GM03348 (cell line): ENCODE results near the gene PTPRS.
A peak's percentile ranks its signal among the peaks of the same experiment; 100 is the strongest.

ENCODE experiments used
- DNase-seq: peaks from one replicate; pipeline ENCODE4 v3.0.0; 2012; ENCODE audit warnings: low spot score

PTPRS gene

GRCh38 chr19:5354403-5354802 lies 13.8 kb upstream of the PTPRS start:
- DNase-seq = no peak

DNA sequence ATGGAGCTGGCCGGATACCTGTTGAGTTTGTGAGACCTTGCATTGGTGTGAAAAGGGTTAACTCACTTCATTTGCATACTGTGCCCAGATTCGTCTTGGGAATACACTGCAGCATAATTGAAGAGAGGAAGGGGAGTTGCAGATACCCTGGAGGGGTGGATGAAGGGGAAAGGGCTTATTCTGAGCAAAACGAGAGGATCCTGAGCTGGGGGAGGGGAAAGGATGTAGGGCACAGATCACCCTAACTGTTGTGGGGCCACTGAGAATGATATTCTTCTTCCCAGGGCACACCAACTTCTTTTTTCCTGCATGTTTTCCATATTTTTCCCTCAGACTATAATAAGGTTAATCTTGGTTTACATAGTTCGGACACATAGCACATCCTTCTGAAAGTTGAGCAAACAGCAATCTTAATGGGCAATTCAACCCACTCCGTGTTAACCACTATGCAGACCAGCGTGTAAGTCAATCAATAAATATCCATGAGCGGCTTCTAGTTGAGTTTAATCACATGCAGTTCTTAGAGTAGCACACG lies 11.7 kb upstream of the PTPRS start:
- no peak for DNase-seq

DNA sequence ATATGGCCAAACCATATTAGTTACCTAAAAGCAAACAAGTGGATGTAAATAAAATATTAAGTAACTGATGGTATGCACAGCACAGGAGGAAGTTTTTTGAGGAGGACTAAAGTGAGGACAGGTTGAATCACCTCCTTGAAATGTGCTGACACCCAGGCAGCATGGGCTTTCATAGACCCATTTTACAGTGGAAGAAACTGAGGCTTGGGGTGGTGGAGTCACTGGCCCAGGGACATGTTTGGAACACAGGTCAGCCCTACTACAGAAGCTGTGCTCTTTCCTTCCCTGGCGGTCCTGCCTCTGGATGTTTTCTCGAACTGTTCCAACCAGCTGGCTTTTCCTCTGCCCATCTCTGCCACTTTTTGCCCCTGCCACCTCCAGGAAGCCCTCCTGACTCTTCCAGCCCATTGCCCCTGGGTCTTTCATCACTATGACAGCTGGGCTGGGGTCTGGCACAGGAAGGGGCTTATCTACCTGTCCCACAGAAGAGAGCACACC lies 11.2 kb upstream of the PTPRS start:
- no peak for DNase-seq

DNA sequence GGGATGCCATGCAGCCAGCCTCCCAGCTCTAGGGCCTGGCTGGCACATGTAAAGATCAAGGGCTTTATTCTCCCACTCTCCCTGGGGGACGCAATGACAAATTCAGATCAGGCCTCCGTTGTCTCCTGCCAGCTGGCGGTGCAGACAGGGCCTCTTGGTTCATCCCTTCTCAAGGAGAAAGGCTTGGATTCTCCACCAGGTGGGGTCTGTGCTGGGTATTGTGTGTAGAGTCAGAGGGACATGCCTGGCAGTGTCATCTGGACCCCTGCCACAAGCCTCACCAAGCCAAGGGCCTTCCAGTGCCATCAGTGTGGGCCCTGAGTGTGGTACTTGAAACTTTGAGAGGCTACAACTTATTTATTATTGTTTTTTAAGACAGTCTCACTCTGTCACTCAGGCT lies 8.4 kb upstream of the PTPRS start:
- DNase-seq = no peak

GRCh38 chr19:5345895-5346386 lies 5.3 kb upstream of the PTPRS start:
- DNase-seq = peak; percentile 32

DNA sequence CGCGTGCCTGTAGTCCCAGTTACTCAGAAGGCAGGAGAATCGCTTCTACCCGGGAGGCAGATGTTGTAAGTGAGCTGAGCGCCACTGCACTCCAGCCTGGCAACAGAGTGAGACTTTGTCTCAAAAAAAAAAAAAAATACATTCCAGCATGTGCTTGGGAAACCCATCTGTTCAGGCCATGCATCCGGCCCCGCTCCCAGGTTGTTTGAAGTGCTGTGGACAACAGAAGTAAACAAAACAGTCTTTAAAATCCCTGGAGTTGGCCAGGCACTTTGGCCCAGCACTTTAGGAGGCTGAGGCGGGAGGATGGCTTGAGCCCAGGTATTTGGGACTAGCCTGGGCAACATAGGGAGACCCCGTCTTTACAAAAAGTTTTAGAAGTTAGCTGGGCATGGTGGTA lies 3.2 kb upstream of the PTPRS start:
- DNase-seq = peak; percentile 41

DNA sequence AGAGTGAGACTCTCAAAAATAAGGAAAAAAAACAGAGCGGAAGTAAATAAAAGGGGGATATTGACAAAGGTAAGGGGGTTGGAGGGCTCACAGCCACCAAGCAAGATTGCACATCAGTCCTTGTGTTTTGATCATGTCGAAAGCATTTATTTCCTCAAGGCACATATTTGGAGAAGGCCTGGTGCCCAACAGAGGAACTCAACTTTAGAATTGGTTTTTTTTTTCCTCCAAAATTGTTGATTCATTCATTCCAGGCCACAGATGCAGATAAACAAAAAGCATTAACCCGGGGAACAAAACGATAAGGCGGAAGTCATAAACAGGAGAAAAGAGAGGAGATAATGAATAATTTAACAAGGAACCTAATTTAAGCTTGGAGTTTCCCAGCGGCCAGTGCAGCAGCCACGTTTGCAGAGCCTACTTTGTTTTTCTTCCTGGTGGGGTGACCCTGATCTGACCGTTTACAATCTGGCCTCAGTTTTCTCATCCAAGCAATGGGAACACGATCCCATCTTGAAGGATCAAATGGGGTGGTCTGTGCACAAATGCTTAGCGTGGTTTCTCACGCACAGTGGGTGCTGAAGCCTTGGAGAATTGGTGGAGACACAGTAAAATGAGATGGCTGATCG lies 2.1 kb upstream of the PTPRS start:
- no peak for DNase-seq

GRCh38 chr19:5341981-5342380 lies 1.4 kb upstream of the PTPRS start:
- no peak for DNase-seq

- no peak for DNase-seq
Measured at GRCh38 chr19:5341448-5341820, 822 bp upstream of the PTPRS start.

DNA sequence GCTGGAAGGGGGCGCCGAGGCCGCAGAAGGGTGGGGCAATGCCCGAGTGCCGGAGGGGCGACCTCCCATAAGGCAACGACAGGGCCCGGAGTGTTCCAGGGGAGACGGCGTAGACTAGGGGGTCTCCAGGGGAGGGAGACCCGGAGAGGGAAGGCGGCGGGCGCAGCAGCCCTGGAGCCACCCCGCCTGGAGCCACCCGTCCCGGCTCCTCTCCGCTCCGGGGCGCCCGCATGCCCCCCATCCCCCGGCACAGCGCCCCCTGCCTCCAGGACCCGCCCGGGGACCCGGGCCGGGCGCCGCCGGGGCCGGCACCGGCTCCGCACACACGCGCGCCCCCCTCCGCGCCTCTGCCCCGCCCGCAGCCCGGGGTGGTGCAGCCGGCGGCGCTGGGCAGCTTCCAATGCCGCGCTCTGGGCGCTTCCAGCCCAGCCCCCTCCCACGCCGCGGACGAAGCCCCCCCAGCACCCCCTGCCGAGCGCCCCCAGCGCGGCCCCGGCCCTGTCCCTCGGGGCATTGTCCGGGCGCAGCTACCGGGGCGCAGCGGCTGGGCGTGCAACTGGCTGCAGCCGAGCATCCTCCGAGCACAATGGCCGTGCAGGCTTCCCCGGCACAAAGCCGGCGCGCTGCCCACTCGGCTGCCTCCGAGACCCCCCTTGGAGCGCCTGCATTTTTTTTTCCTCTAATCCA lies 519 bp downstream of the PTPRS start:
- DNase-seq = peak; percentile 75

- peak; percentile 38 for DNase-seq
Measured at GRCh38 chr19:5339198-5339949, 1.2 kb downstream of the PTPRS start.

GRCh38 chr19:5338656-5339197 lies 1.9 kb downstream of the PTPRS start:
- peak; percentile 36 for DNase-seq

- no peak for DNase-seq
Measured at GRCh38 chr19:5337708-5338655, 2.6 kb downstream of the PTPRS start.

DNA sequence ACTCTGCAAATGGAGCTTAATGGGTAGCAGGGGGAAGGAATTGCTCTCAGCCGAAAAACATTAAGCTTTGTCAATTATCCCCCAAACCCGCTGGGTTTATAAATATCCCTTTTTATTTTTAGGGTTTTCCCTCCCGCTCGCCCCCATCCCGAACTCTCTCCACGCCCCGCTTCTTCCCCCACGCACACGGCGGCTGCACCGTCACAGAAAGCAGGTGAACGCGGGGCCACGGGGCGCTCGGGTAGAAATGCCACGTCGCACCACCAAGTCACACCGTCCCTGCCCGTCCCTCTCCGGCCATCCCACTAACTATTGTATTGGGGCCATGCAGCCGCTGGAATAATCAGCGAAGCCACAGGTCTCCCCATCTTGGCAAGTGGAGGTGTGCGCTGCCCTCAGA lies 3.5 kb downstream of the PTPRS start:
- DNase-seq = no peak

DNA sequence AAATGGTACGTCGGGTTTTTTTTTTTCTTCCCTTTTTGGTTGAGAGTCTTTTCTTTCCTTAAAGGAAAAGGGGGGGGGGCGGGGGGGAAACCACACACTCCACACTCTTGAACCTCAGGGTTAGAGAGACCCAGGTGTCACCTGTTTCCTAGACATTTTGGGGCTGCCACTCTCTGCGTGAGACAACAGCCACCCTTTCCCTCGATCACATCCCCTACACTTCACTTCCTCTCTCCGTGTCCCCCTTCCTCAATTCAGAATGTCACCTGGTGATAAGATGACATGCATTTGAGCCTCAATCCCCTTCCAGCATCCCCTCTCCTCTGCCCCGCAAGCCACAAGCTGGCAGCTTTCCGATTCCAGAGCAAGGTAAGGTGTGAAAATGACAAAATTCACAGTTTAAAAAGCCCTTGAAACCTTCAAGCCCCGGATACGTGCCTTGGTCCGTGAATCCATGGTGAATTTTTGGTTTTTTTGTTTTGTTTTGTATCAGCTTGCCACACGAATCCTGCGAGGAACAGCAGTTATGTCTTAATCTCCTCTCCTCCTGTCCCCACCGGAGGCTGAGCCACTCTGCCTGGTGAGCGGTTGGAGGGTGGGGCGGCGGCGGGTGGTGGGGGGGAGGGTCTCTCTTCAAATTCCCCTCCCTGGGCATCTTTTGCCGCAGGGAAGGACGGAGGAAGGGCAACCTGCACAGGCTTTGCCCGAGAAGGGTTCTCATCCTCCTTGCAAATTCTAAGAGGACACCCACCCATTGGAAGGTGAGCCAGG lies 4.2 kb downstream of the PTPRS start:
- no peak for DNase-seq

DNA sequence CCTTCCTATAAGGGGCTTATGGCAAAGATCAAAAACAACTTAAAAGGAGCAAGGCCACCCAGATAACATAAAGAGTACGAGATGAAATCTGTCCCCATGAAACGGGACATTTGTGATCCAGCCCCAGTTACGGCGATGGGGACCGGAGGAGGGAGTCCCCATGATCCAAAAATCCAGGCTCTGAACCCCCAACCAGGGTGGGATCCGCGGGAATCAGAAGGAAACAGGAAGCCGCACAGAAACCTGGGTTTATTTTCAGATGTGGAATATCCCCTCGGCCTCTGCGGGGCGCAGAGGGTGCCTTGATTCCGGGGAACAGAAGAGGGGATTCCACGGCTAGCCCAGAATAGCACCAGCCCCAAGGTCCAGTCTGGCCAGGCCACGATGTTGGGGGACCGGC lies 5.0 kb downstream of the PTPRS start:
- DNase-seq = no peak

GRCh38 chr19:5334824-5335500 lies 5.7 kb downstream of the PTPRS start:
- DNase-seq = no peak

DNA sequence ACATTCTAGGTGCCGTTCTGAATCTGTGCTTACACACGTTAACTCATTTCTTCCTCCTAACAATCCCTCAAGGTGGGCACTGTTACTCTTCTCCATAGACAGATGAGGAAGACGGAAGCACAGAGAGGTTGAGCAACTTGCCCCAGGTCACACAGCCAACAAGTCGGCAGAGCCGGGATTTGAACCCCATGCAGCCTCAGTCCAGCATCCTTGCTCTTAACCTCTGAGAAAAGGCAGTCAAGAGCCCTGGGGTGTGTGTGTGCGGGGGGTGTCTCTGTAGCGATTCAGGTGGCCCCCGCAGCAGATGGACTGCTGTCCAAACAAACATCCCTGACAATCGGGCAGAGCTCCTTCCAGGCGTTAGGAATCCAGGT lies 6.3 kb downstream of the PTPRS start:
- no peak for DNase-seq

- DNase-seq = no peak
Measured at GRCh38 chr19:5333581-5334365, 6.8 kb downstream of the PTPRS start.
